ENCODE results near the gene ZFP1. TPM values are rescaled to one million over a fixed set of nuclear protein-coding genes. Genes with fewer than 3 reads are reported as not detected.

Gene ZFP1
- total RNA-seq, 1 experiment from 2014 or later, result 15.3 TPM

- no CpG with 5 or more reads among the region's 10 CpGs for WGBS (ENCODE audit: extremely low coverage, insufficient read length, low lambda C conversion rate)
- Histone ChIP-seq H2BK5ac (ENCODE audit: insufficient read length, low read length) (no peak overlapping the region), H3K56ac (ENCODE audit: insufficient read length, low read depth, low read length) (no peak overlapping the region), H3T11ph (ENCODE audit: low read length) (no peak overlapping the region), H3K23me2 (ENCODE audit: insufficient read length, low read depth, low read length, poor library complexity, severe bottlenecking) (no peaks in the 10 kb centered on the region), H3K4me2 (ENCODE audit: insufficient read depth, insufficient read length, low read length) (no peak overlapping the region), H3K14ac (ENCODE audit: insufficient read depth, low read length) (no peak overlapping the region), H4K20me1 (ENCODE audit: control insufficient read depth, insufficient read depth, insufficient read length) (no peaks in the 10 kb centered on the region), H3K79me2 (ENCODE audit: insufficient read depth, low read length) (no peaks in the 10 kb centered on the region), H3K4ac (ENCODE audit: low read depth, low read length) (no peak overlapping the region), H2AK5ac (ENCODE audit: insufficient read length, low read length) (no peak overlapping the region), H3K79me1 (ENCODE audit: insufficient read depth, low read depth, low read length, poor library complexity, severe bottlenecking) (no peaks in the 10 kb centered on the region), H4K5ac (ENCODE audit: insufficient read length, low read depth, low read length) (no peak overlapping the region), H2BK20ac (ENCODE audit: low read depth, low read length, poor library complexity, severe bottlenecking) (no peak overlapping the region), H3K27me3 (ENCODE audit: insufficient read depth, low read length) (no peaks in the 10 kb centered on the region), H2BK12ac (ENCODE audit: insufficient read length, low read depth, low read length) (no peak overlapping the region), H4K91ac (ENCODE audit: insufficient read length, low read depth, low read length) (no peak overlapping the region), H3K9ac (ENCODE audit: extremely low read depth, insufficient read length, low read length) (no peak overlapping the region), H2BK15ac (ENCODE audit: low read depth, low read length) (no peak overlapping the region), H3K23ac (ENCODE audit: insufficient read length, low read depth, low read length) (no peak overlapping the region), H3K4me1 (ENCODE audit: insufficient read depth, low read length) (peaks cover 6% of the 10 kb centered on the region; the same call in 1 of the 2 replicates), H3K18ac (ENCODE audit: insufficient read length, low read depth, low read length) (no peak overlapping the region), H2AFZ (ENCODE audit: low read length) (no peak overlapping the region), H2BK120ac (ENCODE audit: low read depth, low read length, poor library complexity, severe bottlenecking) (no peak overlapping the region), H3K9me3 (ENCODE audit: control insufficient read depth, low read depth, low read length) (no peaks in the 10 kb centered on the region), H3K27ac (ENCODE audit: insufficient read length, low read depth, low read length) (no peak overlapping the region), H4K8ac (replicated peaks; ENCODE audit: insufficient read length, low read depth, low read length) (no peak overlapping the region)
- Mint-ChIP-seq H3K27ac (peak overlapping the region; percentile 17 to 62 (median 50); a peak in 4 of 7 replicates), H3K36me3 (ENCODE audit: insufficient read depth in 1 of 3, low read depth in 3 of 3) (peaks cover 0 to 19% (median 14%) of the 10 kb centered on the region in 3 experiments; a peak in 5 of 7 replicates), H3K9me3 (no peaks in the 10 kb centered on the region), H3K27me3 (ENCODE audit: low read depth) (peaks cover 4% of the 10 kb centered on the region; the same call in 1 of the 2 replicates), H3K4me1 (peaks cover 42 to 56% of the 10 kb centered on the region in 2 experiments), H3K4me3 (no peak overlapping the region; a peak in 1 of 5 replicates)
- TF ChIP-seq, protein P1, sequence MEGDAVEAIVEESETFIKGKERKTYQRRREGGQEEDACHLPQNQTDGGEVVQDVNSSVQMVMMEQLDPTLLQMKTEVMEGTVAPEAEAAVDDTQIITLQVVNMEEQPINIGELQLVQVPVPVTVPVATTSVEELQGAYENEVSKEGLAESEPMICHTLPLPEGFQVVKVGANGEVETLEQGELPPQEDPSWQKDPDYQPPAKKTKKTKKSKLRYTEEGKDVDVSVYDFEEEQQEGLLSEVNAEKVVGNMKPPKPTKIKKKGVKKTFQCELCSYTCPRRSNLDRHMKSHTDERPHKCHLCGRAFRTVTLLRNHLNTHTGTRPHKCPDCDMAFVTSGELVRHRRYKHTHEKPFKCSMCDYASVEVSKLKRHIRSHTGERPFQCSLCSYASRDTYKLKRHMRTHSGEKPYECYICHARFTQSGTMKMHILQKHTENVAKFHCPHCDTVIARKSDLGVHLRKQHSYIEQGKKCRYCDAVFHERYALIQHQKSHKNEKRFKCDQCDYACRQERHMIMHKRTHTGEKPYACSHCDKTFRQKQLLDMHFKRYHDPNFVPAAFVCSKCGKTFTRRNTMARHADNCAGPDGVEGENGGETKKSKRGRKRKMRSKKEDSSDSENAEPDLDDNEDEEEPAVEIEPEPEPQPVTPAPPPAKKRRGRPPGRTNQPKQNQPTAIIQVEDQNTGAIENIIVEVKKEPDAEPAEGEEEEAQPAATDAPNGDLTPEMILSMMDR (conservative IDR thresholded peaks at IDR 0.05), result no peak
- DNase-seq, result peak; percentile 36
Measured at GRCh38 chr16:75109732-75110243, 38.5 kb upstream of the ZFP1 start.
